Measurements from ENCODE around the gene OCSTAMP.

OCSTAMP gene

DNA sequence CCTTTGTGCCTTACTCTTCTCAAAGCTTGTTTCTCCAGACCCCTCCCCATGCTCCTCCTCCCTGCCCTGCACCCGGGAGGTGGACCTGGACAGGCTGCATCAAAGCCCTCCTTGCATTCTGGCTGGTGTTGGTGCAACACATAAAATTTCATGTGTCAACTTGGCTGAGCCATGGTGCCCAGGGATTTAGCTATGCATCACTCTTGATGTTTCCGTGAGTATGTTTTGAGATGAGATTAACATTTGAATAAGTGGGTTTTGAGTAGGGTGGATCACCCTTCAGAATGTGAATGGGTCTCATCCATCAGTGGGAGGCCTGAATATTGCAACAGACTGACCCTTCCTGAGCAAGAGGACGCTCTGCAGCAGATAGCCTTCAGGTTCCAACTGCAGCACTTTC lies 4.4 kb upstream of the OCSTAMP start:
- in situ Hi-C loops (cut with MboI; ENCODE audit: low sequenced_read_pairs) = no loop called here

DNA sequence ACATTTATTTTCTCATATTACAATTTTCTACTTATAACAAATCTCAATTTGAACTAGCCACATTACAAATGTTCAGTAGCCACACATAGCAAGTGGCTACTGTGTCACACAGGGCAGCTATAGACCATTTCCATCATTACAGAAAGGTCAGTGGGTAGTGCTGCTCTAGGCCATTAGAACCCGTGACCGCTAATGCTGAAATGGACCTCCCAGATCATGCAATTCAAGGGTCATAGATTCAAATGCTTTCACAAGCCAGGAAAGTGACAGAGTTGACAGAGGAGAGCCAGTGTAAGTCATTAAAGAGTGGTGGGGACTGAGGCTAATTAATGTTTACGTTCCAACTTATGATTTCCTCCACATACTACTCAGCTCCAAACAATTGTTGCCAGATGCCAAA lies 3.5 kb upstream of the OCSTAMP start:
- in situ Hi-C loops (cut with MboI; ENCODE audit: low sequenced_read_pairs) = no loop called here

DNA sequence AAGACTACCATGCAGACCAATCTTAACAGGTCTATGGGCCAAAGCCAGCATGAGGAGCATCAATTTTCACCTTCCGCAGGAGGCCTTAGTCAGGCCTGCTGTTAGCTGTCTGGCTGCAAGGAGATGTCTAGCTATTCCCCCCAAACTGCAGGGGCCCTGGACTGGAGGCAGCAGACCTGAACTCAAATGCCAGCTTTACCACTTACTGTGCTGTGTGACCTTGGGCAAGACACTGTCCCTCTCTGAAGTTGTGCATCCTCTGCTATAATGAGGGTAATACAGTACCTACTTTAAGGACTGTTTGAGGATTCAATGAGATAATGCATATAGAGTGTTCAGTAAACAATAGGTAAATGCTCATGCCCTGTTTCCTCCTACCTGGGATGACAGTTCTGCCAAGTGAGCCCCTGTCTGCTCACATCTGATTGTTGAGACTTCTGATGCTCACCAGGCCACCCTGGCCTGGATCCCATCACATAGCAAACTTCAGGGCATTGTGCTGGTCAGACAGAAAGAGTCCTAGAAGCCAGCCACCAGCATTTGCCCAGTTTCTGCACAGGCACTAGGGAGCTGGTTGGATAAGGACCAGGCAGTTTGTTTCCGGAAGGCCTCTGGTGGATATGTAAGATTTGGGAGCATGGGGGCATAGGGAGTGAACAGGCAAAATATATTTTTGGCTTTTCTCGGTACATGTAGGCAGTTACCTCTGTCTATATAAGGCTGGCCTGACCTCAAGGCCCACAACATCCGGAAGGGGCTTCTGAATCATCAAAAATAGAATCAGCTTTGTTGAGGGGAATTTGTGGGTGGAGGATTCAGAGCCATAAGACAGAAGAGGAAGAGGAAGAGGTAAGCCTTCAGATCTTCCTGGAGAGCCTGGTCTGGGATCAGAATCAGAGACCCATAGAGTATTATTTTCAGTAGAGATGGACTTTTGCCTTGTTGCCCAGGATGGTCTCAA lies 2.3 kb upstream of the OCSTAMP start:
- in situ Hi-C loops (cut with MboI; ENCODE audit: low sequenced_read_pairs) = no loop called here

DNA sequence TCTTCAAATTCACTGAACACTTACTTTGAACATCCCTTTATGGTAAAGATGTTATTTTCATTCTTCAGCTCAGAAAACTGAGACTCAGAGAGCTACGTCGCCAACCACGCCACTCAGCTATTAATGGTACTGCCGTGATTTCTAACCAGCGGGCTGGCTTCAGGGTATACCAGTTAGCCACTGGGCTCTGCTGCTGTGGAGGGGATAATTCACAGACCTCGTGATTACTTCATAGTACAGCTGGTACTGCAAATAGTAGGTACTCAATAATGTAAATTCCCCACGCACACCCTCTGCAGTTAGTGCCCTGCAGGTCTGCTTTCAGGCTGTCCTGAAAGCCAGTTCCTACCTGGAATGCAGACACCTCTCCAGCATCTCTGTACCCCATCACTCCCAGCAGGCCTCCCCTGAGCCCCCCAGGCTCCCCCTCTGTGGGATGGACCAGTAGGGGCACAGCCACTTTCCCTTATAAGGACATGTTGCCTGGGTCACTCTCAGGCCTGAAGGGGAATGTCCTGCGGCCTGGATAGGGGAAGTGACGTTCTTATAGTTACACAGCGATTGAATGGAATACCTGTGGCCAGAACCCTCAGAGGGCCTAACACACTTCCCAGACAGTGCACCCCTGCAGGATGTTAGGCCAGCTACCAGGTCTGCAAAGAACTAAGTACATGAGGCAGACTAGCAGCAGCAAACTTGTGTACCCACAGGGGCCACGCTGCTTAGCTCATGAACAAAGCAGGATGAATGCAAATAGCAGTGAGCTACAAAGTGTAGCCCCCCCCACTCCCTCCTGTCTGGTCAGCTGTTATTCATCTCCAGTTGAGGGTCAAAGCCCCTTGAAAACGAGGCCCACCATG lies 1.3 kb upstream of the OCSTAMP start:
- in situ Hi-C loops (cut with MboI; ENCODE audit: low sequenced_read_pairs) = no loop called here

DNA sequence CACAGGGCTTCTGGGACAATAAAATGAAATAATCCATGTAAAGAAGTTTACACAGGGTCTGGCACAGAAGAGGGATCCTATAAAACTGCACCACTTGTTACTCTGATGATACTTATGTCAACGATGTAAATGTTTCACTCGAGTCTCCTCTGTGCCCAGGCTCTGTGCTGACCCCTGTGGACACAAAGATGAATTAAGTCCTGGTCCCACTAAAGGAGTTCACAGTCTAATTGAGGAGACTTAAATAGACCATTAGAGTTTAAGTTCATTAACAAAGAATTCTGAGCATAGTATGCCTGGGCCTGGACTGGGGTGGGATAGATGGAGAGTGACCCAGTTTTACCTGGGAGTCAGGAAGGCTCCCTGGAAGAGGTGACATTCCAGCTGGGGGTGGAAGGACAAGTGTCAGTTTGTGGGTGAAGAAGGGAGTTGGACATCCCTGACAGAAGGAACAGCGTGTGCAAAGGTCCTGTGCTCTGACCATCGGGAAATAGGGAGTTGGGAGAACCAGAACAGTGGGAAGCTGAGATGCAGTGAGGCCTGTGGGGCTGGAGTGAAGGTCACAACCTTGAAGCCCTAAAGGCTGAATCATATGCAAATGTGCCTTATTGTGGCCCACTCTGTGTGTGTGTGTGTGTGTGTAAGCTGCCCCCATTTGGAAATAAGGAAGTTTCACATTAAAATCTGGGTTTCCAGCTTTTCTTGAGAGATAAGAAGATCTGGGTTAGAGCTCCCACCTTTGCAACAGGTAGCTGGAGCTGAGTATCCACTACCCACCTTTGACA lies 1.1 kb downstream of the OCSTAMP start:
- in situ Hi-C loops (cut with MboI; ENCODE audit: low sequenced_read_pairs) = no loop called here

DNA sequence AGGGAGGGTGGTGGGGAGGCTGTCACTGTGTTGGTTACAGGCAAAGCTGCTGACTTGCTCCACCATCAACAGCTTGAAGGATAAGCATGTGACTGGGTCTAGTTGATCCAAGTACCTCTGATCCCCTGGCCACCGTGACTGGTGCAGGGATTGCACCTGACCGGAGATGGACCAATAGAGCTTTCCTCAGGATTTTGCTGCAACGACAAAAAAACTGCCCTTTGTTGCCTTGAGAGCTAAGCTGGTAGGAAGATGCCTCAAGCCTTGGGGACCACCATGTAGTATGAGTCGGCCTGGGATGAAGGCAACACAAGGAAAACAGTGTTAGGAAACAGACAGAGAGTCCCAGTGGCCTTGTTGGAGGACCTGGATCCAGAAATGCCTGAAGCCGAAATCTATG lies 1.8 kb downstream of the OCSTAMP start:
- in situ Hi-C loops (cut with MboI; ENCODE audit: low sequenced_read_pairs) = no loop called here

DNA sequence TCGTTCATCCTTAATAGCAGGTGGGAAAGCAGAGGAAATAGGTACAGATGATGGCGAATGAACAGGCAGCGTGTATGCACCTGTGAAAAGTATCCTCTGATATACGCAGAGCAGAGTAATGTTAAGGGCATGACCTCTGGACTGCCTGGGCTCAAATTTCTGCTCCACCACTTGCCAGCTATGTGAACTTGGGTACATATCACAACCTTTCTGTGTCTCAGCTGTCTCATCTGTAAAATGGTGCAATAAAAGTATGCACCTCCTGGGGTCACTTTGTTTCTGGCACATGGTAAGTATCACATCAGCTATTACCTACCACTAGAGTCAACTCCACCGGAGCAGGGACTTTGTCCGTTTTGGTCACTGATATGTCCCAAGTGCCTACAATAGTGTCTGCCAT lies 2.5 kb downstream of the OCSTAMP start:
- in situ Hi-C loops (cut with MboI; ENCODE audit: low sequenced_read_pairs) = no loop called here

DNA sequence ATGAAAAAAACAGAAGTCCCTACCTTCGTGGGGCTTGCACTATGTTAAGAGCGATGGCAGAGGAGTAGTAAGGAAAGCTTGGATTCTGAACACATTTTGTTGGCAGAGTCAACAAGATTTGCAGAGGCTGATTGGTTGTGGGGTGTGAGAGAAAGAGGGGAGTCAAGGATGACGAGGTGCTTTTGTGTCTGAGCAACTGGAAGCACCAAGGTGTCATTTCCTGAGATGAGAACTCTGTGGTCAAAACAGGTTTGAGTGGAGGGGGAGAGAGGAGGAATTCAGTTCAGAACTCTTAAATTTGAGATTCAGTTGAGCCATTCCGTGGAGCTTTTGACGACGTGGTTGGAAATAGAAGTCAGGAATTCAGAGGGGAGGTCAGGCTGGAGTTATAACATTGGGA lies 3.5 kb downstream of the OCSTAMP start:
- in situ Hi-C loops (cut with MboI; ENCODE audit: low sequenced_read_pairs) = no loop called here

DNA sequence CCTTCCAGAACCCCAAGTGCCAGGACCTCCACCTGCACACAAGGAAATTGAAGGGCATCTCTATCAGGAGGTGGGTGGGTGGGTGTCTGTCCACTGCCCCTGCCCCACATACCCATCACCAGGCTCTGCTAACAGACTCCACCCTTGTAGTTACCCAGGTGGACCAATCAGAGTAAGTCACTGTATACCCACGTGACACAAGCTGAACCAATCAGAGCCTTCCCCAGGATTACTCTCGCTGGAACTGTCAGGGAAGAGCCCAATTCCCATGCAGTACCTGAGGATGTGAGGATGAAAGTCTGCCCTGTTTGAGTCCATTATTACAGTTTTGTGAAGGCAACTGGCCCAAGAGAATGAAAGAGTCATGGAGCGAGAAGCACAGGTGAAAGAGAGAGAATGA lies 4.2 kb downstream of the OCSTAMP start:
- in situ Hi-C loops (cut with MboI; ENCODE audit: low sequenced_read_pairs) = no loop called here

DNA sequence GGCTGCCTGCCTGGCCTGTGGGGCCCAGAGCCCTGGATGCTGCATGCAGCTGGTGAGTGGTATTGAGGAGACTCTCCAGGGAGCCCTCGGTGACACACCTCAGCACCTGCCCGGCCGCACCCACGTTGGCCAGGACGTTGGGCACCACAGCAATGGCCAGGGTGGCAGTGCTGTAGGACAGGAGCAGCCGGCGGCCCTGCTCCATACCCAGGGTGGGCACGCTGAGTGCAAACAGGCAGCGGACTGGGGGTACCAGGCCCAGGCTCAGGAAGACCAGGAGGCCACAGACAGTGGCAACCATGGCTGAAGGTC lies 4.7 kb downstream of the OCSTAMP start:
- in situ Hi-C loops (cut with MboI; ENCODE audit: low sequenced_read_pairs) = no loop called here

DNA sequence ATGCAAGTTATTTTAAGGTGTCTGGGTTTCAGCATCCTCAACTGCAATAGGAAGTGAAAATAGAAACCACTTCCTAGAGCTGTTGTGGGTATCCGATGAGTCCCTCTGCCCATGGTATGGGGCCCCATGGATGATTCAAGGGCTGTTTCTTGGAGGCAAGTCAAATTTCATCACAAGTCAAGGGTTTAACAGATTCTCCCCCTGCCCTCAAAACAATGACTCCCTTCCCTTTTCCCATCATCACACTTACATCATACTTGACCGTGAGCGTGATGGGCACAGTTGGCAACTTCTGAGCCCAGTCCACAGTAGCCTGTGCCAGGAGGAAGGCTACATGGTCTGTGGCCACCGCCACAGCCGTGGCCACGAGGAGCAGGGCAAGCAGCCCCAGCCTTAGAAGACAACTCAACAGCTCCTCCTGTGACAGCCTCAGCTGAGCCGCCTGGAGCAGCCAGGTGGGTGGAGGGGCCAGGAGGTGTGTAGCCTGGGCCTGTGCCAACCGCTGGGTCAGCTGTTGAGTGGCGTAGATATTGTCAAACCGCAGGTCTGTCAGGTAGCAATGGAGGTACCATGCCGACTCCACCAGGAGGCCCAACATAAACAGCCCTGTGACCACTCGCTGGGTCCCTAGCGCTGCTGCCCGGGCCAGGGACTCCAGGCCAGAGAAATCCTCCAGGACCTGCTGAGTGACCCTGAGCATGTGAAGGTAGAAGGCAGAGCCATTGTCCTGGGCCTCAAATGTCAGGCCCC lies 5.2 kb downstream of the OCSTAMP start:
- in situ Hi-C loops (cut with MboI; ENCODE audit: low sequenced_read_pairs) = no loop called here

DNA sequence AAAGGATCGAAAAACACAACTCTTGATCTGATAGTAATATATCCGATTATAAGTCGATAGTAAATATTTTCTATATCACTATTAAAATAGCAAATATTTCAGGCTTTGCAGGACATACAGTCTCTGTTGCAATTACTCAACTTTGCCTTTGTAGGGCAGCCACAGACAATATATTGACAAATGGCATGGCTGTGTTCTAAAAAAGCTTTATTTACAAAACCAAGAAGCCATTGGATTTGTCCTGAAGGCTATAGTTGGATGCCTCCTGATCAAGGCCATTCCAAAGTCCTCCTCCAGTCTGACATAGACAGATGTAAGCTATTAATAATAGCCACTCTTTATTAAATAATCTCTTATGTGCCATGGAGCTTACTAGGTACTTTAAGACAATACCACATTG lies 5.9 kb downstream of the OCSTAMP start:
- in situ Hi-C loops (cut with MboI; ENCODE audit: low sequenced_read_pairs) = no loop called here

DNA sequence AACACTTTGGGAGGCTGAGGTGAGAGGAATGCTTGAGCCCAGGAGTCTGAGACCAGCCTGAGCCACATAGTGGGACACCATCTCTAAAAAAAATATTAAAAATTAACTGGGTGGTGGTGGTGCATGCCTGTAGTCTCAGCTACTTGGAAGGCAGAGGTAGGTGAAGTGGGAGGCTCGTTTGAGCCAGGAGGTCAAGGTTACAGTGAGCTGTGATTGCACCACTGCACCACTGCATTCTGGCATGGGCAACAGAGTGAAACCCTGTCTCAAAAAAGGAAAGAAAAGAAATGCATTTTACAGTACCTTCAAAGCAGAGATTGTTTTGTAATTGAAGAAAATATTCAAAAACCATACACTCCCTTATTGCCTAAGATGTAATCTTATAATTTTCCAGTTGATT lies 6.5 kb downstream of the OCSTAMP start:
- in situ Hi-C loops (cut with MboI; ENCODE audit: low sequenced_read_pairs) = no loop called here

DNA sequence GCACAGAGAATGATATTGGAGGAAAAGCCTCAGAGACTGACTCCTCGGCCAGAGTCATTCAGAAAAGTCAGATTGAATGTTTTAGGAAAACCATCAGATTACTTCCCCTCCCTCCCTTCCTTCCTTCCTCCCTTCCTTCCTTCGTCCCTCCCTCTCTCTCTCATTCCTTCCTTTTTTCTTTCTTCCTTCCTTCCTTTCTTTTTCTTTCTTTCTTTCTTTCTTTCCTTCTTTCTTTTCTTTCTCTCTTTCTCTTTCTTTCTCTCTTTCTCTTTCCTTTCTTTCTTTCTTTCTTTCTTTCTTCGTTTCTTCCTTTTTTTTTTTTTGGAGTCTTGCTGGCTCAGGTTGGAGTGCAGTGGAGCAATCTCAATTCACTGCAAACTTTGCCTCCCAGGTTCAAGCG lies 7.4 kb downstream of the OCSTAMP start:
- in situ Hi-C loops (cut with MboI; ENCODE audit: low sequenced_read_pairs) = no loop called here

DNA sequence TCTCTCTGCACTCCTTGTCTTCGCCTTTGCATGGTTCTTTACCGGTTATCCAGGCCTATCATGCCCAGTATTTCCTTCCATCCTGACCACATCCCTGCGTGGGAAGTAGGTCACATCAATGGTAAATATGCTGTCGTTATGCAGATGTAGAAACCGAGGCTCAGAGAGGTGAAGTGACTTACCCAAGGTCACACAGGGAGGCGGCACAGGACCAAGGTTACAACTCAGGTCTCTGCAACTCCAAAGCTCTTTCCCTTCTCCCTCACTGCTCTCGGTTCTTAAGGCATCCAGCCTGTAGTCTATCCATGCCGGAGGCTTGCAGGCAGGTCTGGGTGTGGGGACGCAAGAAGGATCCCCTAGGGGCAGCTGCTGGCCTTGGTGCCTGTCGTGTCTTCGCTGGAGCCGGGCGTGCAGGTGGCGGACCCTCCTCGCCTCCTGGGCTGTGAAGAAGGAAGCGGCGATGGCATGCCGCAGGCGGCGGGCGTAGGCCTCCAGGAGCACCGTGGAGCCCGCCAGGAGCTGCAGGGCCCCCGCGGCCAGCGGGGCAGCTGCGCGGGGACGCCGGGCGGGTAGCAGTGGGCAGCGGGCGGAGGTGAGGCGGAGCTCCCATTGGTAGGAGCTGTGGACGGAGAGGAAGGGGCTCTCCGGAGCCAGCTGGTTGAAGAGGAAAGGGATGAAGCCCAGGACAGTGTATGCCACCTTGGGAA lies 9.1 kb downstream of the OCSTAMP start:
- in situ Hi-C loops (cut with MboI; ENCODE audit: low sequenced_read_pairs) = no loop called here

DNA sequence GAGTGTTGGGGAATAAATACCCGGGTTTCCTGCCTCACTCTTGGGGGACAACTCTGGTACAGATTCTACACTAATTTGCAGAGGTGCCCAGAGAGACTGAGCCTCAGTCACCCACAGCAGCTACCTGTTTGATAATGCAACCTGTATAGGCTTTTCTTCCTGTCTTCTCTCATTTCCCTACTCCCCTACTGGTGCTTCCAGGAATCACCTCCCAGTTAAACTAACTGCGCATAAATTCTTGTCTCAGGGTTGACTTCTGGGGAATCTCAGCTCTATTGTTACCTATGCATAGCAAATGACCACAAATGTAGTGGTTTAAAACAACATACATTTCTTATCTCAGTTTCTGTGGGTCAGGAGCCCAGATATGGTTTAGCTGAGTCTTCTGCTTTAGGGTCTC lies 11.3 kb downstream of the OCSTAMP start:
- in situ Hi-C loops (cut with MboI; ENCODE audit: low sequenced_read_pairs) = no loop called here

DNA sequence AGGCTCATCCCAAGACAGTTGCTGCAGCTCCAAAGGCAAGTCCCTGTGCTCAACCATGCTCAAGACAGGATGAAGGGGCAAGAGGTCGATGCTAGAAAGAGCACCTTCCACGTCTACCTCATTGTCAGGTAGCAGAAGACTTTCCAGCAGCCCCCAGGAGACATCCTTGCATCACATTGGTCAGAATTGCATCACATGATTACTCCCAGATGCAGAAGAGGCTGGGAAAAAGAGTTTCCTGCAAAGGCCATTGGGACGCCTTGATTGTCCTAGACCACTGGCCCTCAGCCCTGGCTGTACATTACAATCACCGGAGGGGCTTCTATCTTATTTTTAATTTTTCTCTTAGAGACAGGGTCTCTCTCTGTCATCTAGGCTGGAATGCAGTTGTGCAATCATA lies 19.8 kb downstream of the OCSTAMP start:
- in situ Hi-C loops (cut with MboI; ENCODE audit: low sequenced_read_pairs) = no loop called here

DNA sequence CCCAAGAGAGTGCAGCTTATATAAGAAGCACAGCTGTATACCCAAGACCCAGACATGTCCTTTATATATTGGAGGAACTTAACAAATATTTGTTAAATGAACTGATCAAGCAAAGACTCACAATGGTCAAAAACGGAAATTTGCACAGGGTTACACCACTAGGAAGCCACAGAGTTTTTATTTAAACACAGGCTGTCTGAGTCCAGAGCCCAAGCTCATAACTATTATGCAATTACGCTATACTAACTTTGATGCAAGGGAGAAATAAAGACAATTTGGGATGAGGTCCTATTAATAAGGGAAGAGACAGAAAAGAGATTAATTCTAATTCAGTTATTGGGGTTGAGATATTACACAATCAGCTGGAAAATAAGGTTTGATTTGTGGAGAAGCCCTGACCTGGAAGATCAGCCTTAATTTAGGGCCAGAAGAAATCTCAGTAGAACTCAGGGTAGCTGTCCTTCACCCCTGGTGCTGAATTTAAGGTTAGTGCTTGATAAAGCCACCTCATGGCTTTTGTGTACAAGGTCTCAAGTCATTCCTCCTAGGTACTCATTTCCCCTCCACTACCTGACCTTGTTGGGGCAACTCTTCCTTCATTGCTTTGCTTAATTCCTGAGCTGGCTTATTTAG lies 26.6 kb downstream of the OCSTAMP start:
- in situ Hi-C loops (cut with MboI; ENCODE audit: low sequenced_read_pairs) = loop anchor here (10.0 kb wide), 1 partner anchor 151 kb away; no protein-coding TSS in a partner anchor

DNA sequence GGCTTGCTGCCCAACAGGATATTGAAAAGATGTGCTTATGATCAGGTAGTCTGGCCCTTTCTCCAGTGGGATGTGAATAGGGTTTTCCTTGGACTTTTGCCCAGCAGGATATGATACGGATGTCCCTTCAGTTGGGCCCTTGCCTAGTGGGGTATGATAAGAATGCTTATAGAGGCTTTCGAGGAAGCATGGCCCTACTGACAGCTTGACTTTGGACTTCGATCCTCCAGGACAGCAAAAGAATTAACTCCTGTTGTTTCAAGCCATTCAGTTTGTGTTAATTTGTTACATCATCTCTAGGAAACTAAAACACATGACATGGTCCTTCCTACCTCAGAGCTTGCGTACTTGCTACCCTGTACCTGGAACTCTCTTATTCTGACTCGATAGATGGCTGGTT lies 27.3 kb downstream of the OCSTAMP start:
- in situ Hi-C loops (cut with MboI; ENCODE audit: low sequenced_read_pairs) = loop anchor here (10.0 kb wide), 1 partner anchor 152 kb away; no protein-coding TSS in a partner anchor

Data from HL-60/S4 treated with retinoic acid at 250 ng/mL for 4 days and 3 days (cell line).